ENCODE results near the gene ADCY2.

Gene ADCY2

GRCh38 chr5:7606840-7607465 is 211.0 kb downstream of the ADCY2 start:
- no peak for TF ChIP-seq CTCF (IDR thresholded peaks at IDR 0.05)

GRCh38 chr5:7608772-7609171 is 212.8 kb downstream of the ADCY2 start:
- TF ChIP-seq CTCF (IDR thresholded peaks at IDR 0.05) = no peak

GRCh38 chr5:7609726-7610125 is 213.8 kb downstream of the ADCY2 start:
- no peak for TF ChIP-seq CTCF (IDR thresholded peaks at IDR 0.05)

GRCh38 chr5:7610531-7611177 is 214.7 kb downstream of the ADCY2 start:
- no peak for TF ChIP-seq CTCF (IDR thresholded peaks at IDR 0.05)

GRCh38 chr5:7611518-7611917 is 215.6 kb downstream of the ADCY2 start:
- TF ChIP-seq CTCF (IDR thresholded peaks at IDR 0.05) = no peak

- no peak for TF ChIP-seq CTCF (IDR thresholded peaks at IDR 0.05)
Observed at GRCh38 chr5:7615566-7616061, 219.7 kb downstream of the ADCY2 start.

- no peak for TF ChIP-seq CTCF (IDR thresholded peaks at IDR 0.05)
Observed at GRCh38 chr5:7616897-7617296, 221.0 kb downstream of the ADCY2 start.

Data from LNCAP (cell line).